GM19193 (cell line): ENCODE results near the gene DTX1.

Experiments
- POLR2A ChIP-seq: IDR thresholded peaks from 4 replicates; pipeline ENCODE4 v1.6.1; 2011; ENCODE audit not compliant: insufficient read depth, insufficient read length; ENCODE audit errors: extremely low read depth

DTX1 gene

GRCh38 chr12:113048716-113049127, 7.8 kb upstream of the DTX1 start:
- TF ChIP-seq POLR2A = no peak

- TF ChIP-seq POLR2A = no peak
These were observed 6.4 kb upstream of the DTX1 start for GRCh38 chr12:113049976-113050742.

- no peak for TF ChIP-seq POLR2A
These were observed 5.7 kb upstream of the DTX1 start for GRCh38 chr12:113050795-113051194.

GRCh38 chr12:113051759-113052158, 4.8 kb upstream of the DTX1 start:
- no peak for TF ChIP-seq POLR2A

GRCh38 chr12:113052326-113052725, 4.2 kb upstream of the DTX1 start:
- TF ChIP-seq POLR2A = no peak

- TF ChIP-seq POLR2A = no peak
These were observed 1.5 kb upstream of the DTX1 start for GRCh38 chr12:113054948-113055486.

- TF ChIP-seq POLR2A = no peak
These were observed 743 bp upstream of the DTX1 start for GRCh38 chr12:113055594-113056380.

GRCh38 chr12:113056381-113056630, 224 bp upstream of the DTX1 start:
- no peak for TF ChIP-seq POLR2A

GRCh38 chr12:113057565-113058485, 1.3 kb downstream of the DTX1 start:
- no peak for TF ChIP-seq POLR2A

- TF ChIP-seq POLR2A = no peak
These were observed 2.0 kb downstream of the DTX1 start for GRCh38 chr12:113058553-113058952.

GRCh38 chr12:113059071-113059595, 2.6 kb downstream of the DTX1 start:
- no peak for TF ChIP-seq POLR2A

GRCh38 chr12:113060336-113060960, 3.9 kb downstream of the DTX1 start:
- no peak for TF ChIP-seq POLR2A

- no peak for TF ChIP-seq POLR2A
These were observed 4.6 kb downstream of the DTX1 start for GRCh38 chr12:113061061-113061694.
